Endothelial cell of hepatic sinusoid (primary cell): ENCODE data around the gene KIF13A.

Experiments
- in situ Hi-C: cut with HindIII; loops from 2 replicates; pipeline ENCODE4 v1.10.0; 2017; ENCODE audit warnings: low sequenced_read_pairs

The KIF13A gene

GRCh38 chr6:17879184-17879583 lies 108.3 kb downstream of the KIF13A start:
- in situ Hi-C loops = no loop called here

- in situ Hi-C loops = no loop called here
Observed at GRCh38 chr6:17878734-17879133, 108.7 kb downstream of the KIF13A start.

GRCh38 chr6:17877895-17878440 lies 109.5 kb downstream of the KIF13A start:
- in situ Hi-C loops = no loop called here

GRCh38 chr6:17877196-17877894 lies 110.1 kb downstream of the KIF13A start:
- in situ Hi-C loops = no loop called here

- in situ Hi-C loops = no loop called here
Observed at GRCh38 chr6:17874753-17875152, 112.7 kb downstream of the KIF13A start.

- in situ Hi-C loops = no loop called here
Observed at GRCh38 chr6:17872908-17873307, 114.5 kb downstream of the KIF13A start.

GRCh38 chr6:17871836-17872235 lies 115.6 kb downstream of the KIF13A start:
- in situ Hi-C loops = no loop called here

- in situ Hi-C loops = no loop called here
Observed at GRCh38 chr6:17871189-17871519, 116.3 kb downstream of the KIF13A start.

- in situ Hi-C loops = no loop called here
Observed at GRCh38 chr6:17870300-17871188, 116.9 kb downstream of the KIF13A start.

- in situ Hi-C loops = no loop called here
Observed at GRCh38 chr6:17869753-17870050, 117.7 kb downstream of the KIF13A start.

GRCh38 chr6:17869010-17869752 lies 118.3 kb downstream of the KIF13A start:
- in situ Hi-C loops = no loop called here

GRCh38 chr6:17867880-17868279 lies 119.6 kb downstream of the KIF13A start:
- in situ Hi-C loops = no loop called here

GRCh38 chr6:17866876-17867444 lies 120.5 kb downstream of the KIF13A start:
- in situ Hi-C loops = no loop called here

- in situ Hi-C loops = no loop called here
Observed at GRCh38 chr6:17865798-17866725, 121.4 kb downstream of the KIF13A start.

- in situ Hi-C loops = no loop called here
Observed at GRCh38 chr6:17865243-17865642, 122.2 kb downstream of the KIF13A start.

GRCh38 chr6:17863901-17864754 lies 123.3 kb downstream of the KIF13A start:
- in situ Hi-C loops = no loop called here

GRCh38 chr6:17861361-17861760 lies 126.1 kb downstream of the KIF13A start:
- in situ Hi-C loops = no loop called here

- in situ Hi-C loops = no loop called here
Observed at GRCh38 chr6:17859846-17860245, 127.6 kb downstream of the KIF13A start.

- in situ Hi-C loops = no loop called here
Observed at GRCh38 chr6:17858584-17858983, 128.9 kb downstream of the KIF13A start.
